SJCRH30 (cell line): Measurements from ENCODE around the gene USP10. TPM values are rescaled to one million over a fixed set of nuclear protein-coding genes. Genes with fewer than 3 reads are reported as not detected.
A peak's percentile ranks its signal among the peaks of the same experiment; 100 is the strongest.

Experiments
- DNase-seq, 2 experiments: peaks; one replicate each; pipeline ENCODE4 v3.0.0-alpha.2; 2015 to 2020
- H3K27ac ChIP-seq: fragments of 250-450 bp; sonication (Bioruptor Pico); 2 replicates; pipeline ENCODE4 v1.5.1; 2020; ENCODE audit warnings: mild to moderate bottlenecking, moderate library complexity
- H3K27me3 ChIP-seq: fragments of 250-450 bp; sonication (Bioruptor Pico); 2 replicates; pipeline ENCODE4 v1.5.1; 2020; ENCODE audit warnings: mild to moderate bottlenecking, moderate library complexity
- H3K36me3 ChIP-seq: fragments of 250-450 bp; sonication (Bioruptor Pico); 2 replicates; pipeline ENCODE4 v1.5.1; 2020; ENCODE audit warnings: mild to moderate bottlenecking, moderate library complexity
- H3K4me1 ChIP-seq: fragments of 250-450 bp; sonication (Bioruptor Pico); 2 replicates; pipeline ENCODE4 v1.5.1; 2020; ENCODE audit warnings: mild to moderate bottlenecking, moderate library complexity
- H3K4me3 ChIP-seq: fragments of 250-450 bp; sonication (Bioruptor Pico); 2 replicates; pipeline ENCODE4 v1.5.1; 2020; ENCODE audit warnings: mild to moderate bottlenecking, moderate library complexity
- H3K9me3 ChIP-seq: fragments of 250-450 bp; sonication (Bioruptor Pico); replicated peaks from 2 replicates; pipeline ENCODE4 v1.5.1; 2020; ENCODE audit warnings: mild to moderate bottlenecking, moderate library complexity
- total RNA-seq: library from RNA; depleted of rRNA; stranded (reverse); fragments of >200 nt; shearing (Covaris generic); gene quantifications from 2 replicates; pipeline ENCODE4 v1.2.3, GENCODE V29; 2014

The USP10 gene
- total RNA-seq, 1 experiment from 2014 or later, result 68.3 TPM

DNA sequence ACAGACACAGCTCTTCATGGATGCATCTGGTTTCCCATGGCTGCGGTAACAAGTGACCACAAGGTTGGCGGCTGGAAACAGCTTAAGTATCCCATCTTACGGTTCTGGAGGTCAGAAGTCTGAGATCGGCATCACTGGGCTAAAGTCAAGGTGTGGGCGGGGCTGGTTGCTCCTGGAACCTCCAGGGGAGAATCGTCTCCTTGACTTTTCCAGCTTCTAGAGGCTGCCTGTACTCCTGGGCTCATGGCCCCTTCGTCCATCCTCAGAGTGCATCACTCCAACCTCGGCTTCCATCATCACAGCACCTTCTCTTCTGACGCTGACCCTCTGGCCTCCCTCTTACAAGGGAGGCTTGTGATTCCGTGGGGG is 107.1 kb downstream of the USP10 start:
- Histone ChIP-seq H3K36me3 (no peaks in the 10 kb centered on the region), H3K4me1 (no peaks in the 10 kb centered on the region), H3K9me3 (no peaks in the 10 kb centered on the region), H3K27ac (peak overlapping the region; percentile 52; the same call in 1 of the 2 replicates), H3K27me3 (no peaks in the 10 kb centered on the region), H3K4me3 (peak overlapping the region; percentile 58)
- no peak for DNase-seq

DNA sequence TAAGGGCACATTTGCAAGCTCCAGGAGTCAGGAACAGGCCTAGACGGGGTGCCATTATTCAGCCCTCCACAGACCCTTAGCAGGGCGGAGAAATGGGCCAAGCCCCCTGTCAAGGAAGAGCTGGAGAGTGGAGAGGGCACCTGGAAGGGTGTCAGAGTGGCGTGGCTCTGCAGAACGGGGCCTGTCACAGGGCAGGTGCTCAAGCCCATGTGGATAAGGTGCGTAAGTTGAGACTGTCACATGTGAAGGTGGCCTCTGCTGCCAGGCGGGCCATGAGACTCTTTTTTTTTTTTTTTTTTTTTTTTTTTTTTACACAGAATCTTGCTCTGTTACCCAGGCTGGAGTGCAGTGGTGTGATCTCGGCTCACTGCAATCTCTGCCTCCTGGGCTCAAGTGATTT is 108.0 kb downstream of the USP10 start:
- H3K4me1 ChIP-seq, result no peaks in the 10 kb centered on the region
- H3K4me3 ChIP-seq, result no peak overlapping the region
- DNase-seq, result no peak
- no peaks in the 10 kb centered on the region for H3K36me3 ChIP-seq
- no peaks in the 10 kb centered on the region for H3K9me3 ChIP-seq
- no peak overlapping the region for H3K27ac ChIP-seq
- no peaks in the 10 kb centered on the region for H3K27me3 ChIP-seq

DNA sequence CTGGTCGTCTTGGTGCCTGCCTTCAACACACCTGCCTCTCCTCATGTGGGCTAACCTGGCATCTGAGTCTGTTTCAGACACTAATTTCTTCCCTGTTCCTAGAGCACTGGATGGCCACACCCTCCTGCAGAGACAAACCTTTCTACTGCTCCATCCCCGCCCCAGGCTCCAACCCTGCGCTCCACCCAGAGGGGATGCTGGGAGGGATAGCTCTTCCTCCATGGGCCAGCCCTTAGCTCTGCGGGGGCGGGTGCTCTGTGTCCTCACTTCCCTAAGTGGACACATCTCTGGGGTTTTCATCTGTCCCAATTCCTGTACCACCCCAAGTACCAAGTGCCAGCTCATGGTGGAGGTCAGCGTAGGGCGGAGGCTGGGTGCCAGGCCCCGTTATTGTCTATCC is 109.0 kb downstream of the USP10 start:
- Histone ChIP-seq H3K4me3 (no peak overlapping the region), H3K9me3 (no peaks in the 10 kb centered on the region), H3K36me3 (no peaks in the 10 kb centered on the region), H3K27ac (no peak overlapping the region), H3K27me3 (no peaks in the 10 kb centered on the region), H3K4me1 (no peaks in the 10 kb centered on the region)
- no peak for DNase-seq

DNA sequence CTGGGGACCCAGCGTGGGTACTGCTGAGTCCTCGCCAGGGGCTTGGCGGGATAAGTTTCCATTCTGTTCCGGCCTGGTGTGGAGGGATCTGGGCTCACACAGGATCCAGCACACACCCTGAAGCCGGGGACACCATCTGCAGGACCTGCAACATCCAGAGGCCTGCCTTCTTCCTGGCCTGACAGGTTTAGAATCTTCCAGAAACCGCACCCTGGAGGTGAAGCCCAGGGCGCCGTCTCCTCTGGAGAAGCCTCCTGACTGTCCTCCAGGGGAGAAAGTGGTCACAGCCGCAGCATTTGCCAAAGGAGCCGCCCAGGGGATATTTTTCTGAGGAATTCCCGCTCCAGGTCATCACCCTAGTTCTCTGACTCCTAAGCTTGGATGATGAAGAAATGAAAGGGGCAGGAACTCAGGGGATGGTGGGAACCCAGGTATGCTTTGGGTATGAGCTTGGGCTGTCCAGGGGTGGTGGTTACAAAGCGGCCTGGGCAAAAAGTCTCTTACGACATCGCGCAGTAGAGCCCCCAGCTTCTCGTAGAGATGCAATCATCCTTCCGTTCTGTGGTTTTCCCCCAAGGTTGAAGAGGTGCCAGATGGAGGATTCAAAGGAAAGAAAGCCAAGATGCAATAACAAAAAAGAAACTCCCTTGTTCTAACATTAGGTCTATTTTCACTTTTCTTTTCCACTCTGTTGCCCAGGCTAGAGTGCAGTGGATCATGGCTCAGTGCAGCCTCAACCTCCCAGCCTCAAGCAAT is 110.9 kb downstream of the USP10 start:
- no peak overlapping the region for H3K4me3 ChIP-seq
- H3K27ac ChIP-seq, result no peak overlapping the region
- DNase-seq, result no peak
- H3K4me1 ChIP-seq, result no peaks in the 10 kb centered on the region
- no peaks in the 10 kb centered on the region for H3K36me3 ChIP-seq
- no peaks in the 10 kb centered on the region for H3K27me3 ChIP-seq
- H3K9me3 ChIP-seq, result no peaks in the 10 kb centered on the region

DNA sequence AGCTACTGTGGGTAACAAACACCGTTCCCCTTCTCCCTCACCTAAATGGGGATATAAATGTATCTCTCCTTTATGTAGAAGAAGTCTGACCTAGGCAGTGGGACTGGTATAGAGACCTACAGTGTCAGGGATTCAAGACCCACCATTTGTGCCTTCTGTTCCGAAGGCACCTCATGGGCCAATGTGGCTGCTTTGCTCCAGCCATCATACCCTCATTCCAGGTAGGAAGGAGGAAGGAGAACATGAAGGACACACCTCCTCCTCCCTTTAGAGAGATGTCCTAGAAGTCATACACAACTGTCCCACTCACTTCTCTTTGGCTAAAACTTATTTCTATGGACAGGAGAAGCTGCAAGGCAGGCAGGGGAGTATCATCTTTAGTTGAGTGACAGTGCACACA is 111.7 kb downstream of the USP10 start:
- no peaks in the 10 kb centered on the region for H3K27me3 ChIP-seq
- H3K9me3 ChIP-seq, result no peaks in the 10 kb centered on the region
- no peak overlapping the region for H3K4me3 ChIP-seq
- no peaks in the 10 kb centered on the region for H3K36me3 ChIP-seq
- H3K4me1 ChIP-seq, result no peaks in the 10 kb centered on the region
- no peak for DNase-seq
- H3K27ac ChIP-seq, result no peak overlapping the region

DNA sequence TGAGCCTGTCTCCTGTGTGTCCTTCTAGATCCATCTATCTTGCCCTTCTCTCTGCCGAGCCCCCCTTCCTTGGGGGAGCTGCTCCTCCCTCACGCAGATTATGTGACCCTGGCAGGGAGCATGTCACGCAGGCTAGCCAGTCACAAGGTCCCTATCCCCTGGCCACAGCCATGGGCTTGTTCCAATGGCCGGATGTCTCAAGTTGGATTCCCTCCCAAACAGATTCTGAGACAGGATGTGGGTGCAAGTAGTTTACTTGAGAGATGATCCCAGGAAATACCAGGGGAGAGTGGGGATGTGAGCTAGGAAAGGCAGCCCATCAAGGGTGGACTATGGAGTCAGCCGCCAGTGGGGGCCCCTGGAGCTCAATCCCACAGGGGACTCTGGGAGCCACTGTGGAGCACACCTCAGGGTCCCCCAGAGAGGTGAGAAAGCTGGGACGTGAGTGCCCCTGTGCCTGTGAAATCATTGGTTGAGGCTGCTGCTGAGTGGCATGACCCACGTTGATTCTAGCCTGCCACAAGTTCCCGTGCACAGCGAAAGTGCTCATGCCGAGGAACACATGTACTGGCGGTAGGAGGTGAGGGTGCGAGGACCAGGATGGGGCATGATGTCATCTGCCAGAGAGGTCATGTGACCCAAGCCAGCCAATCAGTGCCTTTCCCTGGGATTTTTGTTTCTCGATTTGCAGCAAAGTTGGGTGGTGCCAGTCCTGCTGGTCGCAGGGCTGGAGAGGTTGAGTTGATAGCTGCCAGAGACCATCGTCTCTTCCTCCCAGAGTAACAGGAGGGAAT is 113.5 kb downstream of the USP10 start:
- Histone ChIP-seq H3K4me1 (no peaks in the 10 kb centered on the region), H3K27ac (no peak overlapping the region), H3K9me3 (no peaks in the 10 kb centered on the region), H3K4me3 (no peak overlapping the region), H3K27me3 (no peaks in the 10 kb centered on the region), H3K36me3 (no peaks in the 10 kb centered on the region)
- no peak for DNase-seq

DNA sequence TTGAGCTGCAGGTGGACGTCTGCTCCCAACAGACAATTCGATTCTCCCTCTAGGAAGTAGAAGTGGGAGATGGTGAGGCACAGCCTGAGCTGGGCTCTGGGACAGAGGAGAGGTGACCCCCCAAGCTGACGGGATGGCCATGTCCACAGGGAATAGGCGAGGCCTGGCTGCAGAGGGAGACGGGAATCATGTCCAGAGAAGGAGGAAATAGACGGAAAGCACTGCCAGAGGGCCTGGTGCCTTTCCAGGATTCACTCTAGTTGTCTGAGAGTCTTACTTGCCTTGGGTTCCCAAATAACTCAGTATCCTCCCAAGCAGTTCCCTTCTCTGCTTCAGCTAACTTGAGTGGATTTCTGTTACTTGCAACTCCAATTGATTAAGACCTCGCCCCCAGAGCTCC is 115.7 kb downstream of the USP10 start:
- Histone ChIP-seq H3K9me3 (no peaks in the 10 kb centered on the region), H3K36me3 (no peaks in the 10 kb centered on the region), H3K4me1 (no peaks in the 10 kb centered on the region), H3K27me3 (no peaks in the 10 kb centered on the region), H3K27ac (no peak overlapping the region), H3K4me3 (no peak overlapping the region)
- no peak for DNase-seq

DNA sequence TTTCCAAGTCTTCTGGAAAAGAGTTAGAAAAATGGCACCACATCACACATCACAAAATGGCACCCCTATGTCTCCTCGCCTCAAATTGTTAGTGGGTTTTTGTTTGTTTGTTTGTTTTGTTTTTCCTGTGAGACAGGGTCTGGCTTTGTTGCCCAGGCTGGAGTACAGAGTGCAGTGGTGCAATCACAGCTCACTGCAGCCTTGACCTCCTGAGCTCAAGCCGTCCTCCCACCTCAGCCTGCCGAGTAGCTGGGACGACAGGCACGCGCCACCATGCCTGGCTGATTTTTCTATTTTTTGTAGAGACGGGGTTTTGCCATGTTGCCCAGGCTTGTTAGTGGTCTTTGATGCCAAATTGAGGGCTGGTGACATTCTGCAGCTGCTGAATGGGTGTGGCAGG is 116.2 kb downstream of the USP10 start:
- Histone ChIP-seq H3K4me1 (no peaks in the 10 kb centered on the region), H3K27me3 (no peaks in the 10 kb centered on the region), H3K36me3 (no peaks in the 10 kb centered on the region), H3K4me3 (no peak overlapping the region), H3K9me3 (no peaks in the 10 kb centered on the region), H3K27ac (no peak overlapping the region)
- DNase-seq, result no peak

DNA sequence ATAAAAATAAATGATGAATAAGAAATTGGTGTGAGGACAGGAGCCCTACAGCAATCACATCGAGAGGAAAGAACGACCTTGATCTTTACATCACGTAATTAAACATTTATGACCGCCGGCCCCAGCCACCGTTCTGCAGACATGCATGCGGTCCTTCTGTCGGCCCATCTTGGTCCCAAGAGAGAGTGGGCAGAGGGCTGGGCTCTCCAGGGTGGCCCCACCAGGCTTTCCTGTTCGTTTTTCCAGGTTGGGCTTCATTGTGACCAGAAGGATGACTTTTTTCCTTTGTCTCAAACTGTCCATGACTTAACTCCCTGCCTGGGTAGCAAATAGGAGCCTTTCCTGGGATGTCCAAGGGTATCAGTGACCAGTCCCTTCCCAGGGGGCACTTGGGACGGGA is 116.7 kb downstream of the USP10 start:
- no peak for DNase-seq
- H3K27ac ChIP-seq, result no peak overlapping the region
- H3K4me3 ChIP-seq, result no peak overlapping the region
- H3K4me1 ChIP-seq, result no peaks in the 10 kb centered on the region
- H3K36me3 ChIP-seq, result no peaks in the 10 kb centered on the region
- no peaks in the 10 kb centered on the region for H3K27me3 ChIP-seq
- no peaks in the 10 kb centered on the region for H3K9me3 ChIP-seq

DNA sequence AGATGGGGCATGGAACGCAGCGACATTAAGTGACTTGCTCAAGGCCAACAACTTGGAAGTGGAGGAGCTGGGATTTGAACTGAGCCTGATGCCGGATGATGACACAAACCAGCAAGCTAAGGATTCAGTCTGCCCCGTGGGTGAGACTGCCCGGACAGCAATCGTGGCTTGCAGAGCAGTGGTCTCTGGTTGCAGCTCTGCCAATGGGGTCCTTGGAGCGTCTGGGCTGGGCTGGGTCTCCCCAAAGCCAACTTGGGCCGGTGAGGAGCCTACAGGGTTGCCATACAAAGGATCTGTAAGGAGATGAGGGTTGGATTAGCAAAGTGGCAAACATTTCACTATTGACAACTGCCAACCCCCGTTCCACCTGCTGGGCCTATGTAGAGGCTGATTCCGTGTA is 117.4 kb downstream of the USP10 start:
- Histone ChIP-seq H3K4me3 (no peak overlapping the region), H3K9me3 (no peaks in the 10 kb centered on the region), H3K4me1 (no peaks in the 10 kb centered on the region), H3K27ac (no peak overlapping the region), H3K27me3 (no peaks in the 10 kb centered on the region), H3K36me3 (no peaks in the 10 kb centered on the region)
- DNase-seq, result no peak

DNA sequence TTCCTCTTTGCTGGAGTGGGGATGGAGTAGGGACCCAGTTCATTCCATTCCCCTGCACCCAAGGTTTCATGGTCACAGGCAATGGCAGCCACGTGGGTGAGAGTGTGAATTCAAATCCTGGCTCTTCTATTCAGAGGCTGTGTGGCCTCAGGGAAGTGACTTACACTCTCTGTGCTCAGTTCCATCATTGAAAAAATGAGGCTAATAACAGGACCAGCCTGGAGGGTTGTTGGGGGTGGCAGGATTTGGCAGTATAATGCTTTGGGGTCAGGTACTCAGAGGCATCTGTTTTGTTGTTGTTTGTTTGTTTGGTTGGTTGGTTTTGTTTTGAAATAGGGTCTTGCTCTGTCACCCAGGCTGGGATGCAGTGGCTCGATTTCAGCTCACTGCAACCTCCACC is 117.8 kb downstream of the USP10 start:
- H3K9me3 ChIP-seq, result no peaks in the 10 kb centered on the region
- H3K36me3 ChIP-seq, result no peaks in the 10 kb centered on the region

DNA sequence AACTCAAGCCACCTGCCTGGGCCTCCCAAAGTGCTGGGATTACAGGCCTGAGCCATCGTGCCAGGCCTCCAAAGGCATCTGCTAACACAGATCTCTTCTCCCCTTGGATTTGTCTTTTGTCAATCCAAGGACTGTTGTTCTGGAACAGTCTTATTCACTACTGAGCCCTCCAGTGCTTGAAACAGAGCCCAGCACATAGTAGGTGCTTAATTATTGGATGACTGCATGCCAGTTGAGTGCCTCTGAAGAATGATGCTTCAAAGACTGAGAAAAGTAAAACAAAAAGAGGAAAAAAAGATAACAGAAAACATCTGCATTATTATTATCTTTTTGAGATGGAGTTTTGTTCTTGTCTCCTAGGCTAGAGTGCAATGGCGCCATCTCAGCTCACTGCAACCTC is 118.3 kb downstream of the USP10 start:
- Histone ChIP-seq H3K27me3 (no peaks in the 10 kb centered on the region), H3K4me1 (no peaks in the 10 kb centered on the region), H3K27ac (no peak overlapping the region), H3K4me3 (no peak overlapping the region), H3K36me3 (no peaks in the 10 kb centered on the region), H3K9me3 (no peaks in the 10 kb centered on the region)
- DNase-seq, result no peak

More for the DNA sequence above, 117.8 kb downstream of the USP10 start:
- DNase-seq, result no peak
- Histone ChIP-seq H3K27me3 (no peaks in the 10 kb centered on the region), H3K4me1 (no peaks in the 10 kb centered on the region), H3K27ac (no peak overlapping the region), H3K4me3 (no peak overlapping the region)

DNA sequence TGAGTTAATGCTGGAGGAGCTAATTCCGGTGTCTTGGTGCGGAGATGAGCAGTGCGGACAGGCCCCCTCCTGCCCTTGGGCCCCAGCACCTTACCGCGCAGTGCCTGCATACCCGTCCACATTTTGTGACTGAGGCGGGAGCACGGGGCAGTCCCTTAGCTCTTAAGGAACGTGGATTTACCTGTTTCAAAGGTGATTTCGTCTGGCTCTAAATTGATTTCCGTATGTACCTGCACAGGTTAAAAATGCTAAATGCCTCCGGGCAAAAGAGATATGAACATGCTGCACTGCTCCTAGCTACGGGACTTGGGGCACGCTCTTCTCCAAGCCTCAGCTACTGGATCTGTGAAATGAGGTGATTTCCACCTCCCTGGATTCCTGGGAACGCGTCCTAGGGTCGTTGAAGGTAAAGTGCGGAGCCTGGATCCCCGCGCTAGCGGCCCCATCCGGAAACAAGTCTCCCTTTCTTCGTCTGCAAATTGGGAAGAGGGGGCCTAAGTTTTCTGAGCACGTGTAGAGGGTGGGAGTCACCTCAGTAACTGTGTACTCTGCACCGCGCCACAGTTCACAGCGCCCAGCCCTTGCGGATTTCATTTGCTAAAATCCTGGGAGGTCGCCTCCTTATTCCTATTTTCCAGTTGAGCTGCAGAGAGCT is 119.3 kb downstream of the USP10 start:
- H3K9me3 ChIP-seq, result no peaks in the 10 kb centered on the region
- DNase-seq, result no peak
- H3K27ac ChIP-seq, result no peak overlapping the region
- H3K4me3 ChIP-seq, result no peak overlapping the region
- H3K36me3 ChIP-seq, result no peaks in the 10 kb centered on the region
- H3K27me3 ChIP-seq, result no peaks in the 10 kb centered on the region
- H3K4me1 ChIP-seq, result no peaks in the 10 kb centered on the region

DNA sequence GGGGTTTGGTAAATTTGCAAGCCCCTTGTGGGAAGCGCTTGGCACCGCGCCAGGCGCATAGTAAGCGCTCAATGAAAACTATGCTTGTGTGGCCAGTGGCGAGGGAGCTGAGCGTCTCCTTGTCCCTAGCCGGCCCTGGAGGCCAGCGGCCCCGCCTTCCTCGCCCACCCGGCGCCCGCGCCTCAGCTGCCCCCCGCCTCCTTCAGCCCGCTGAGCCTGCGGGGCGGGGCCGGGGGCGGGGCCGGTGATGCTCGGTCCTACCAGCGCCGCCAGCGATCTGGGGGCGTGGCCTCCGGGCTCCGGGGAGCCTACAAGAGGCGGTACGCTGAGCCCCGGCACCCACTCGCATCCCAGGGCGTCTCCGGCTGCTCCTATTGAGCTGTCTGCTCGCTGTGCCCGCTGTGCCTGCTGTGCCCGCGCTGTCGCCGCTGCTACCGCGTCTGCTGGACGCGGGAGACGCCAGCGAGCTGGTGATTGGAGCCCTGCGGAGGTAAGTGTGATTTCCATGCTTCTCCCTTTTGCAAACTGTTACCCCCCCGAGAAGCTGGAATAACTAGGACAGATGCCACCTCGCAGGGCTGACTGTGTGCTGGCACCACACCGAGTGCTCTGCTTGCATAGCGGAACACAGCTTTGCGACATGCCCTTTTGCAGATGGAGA is 120.0 kb downstream of the USP10 start, which contains the start of gene CRISPLD2:
CRISPLD2 (plus strand) TSS at position 342 of the 661 bp plus-strand sequence. CDS start 18,511 bp downstream, outside the sequence.
- Histone ChIP-seq H3K4me3 (no peak within 1 kb of the TSS; the same call in 1 of the 2 replicates), H3K4me1 (no peaks in the 10 kb centered on the region), H3K36me3 (no peaks in the 10 kb centered on the region), H3K27ac (no peak within 1 kb of the TSS), H3K9me3 (no peaks in the 10 kb centered on the region), H3K27me3 (no peaks in the 10 kb centered on the region)
- peak; percentile 86 to 89 for DNase-seq

DNA sequence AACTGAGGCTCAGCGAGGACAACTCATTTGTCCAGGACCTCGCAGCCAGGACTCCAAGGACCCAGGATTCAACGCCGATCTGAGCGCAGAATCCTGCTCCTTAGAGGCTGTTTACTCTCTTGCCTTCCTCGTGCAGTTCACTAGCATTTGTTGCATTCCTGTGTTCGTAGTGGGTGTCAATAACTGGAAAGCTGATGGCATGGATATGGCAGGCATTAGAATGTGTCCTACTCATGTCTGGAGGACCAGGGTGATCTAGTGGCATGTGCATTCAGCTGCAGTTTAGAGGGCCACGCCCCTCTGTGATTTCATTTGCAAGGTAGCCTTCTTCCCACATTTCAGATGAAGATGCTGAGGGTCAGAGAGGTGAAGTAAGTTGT is 120.5 kb downstream of the USP10 start:
- no peaks in the 10 kb centered on the region for H3K9me3 ChIP-seq
- no peak for DNase-seq
- H3K36me3 ChIP-seq, result no peaks in the 10 kb centered on the region
- H3K27me3 ChIP-seq, result no peaks in the 10 kb centered on the region
- H3K4me1 ChIP-seq, result no peaks in the 10 kb centered on the region
- no peak overlapping the region for H3K4me3 ChIP-seq
- no peak overlapping the region for H3K27ac ChIP-seq
